ENCODE data around the gene PSMD12. TPM values are rescaled to one million over a fixed set of nuclear protein-coding genes. Genes with fewer than 3 reads are reported as not detected.
"Not testable (repeated sequence)": the region's sequence is repeated elsewhere in the genome, so short reads cannot be mapped to it uniquely, and the experiment has no call there.

PSMD12 gene
- total RNA-seq, 1 donor from 2014 or later, result 43.8 TPM

DNA sequence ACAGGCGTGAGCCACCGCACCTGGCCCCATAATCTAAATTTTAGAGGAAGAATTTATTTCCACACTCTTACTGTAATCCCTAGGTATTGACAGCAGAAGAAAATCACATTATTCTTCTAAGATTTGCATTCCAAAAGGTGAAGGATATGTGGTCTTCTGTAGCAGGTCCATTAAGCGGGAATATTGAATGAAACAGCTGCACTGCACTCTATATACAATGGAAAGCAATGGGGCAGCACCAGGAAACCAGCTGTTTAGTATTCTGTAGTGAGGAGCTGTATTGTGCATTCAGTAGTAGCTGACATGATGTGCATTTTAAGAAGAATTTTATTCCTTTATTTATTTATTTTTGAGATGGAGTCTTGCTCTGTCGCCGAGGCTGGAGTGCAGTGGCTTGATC lies 49.6 kb downstream of the PSMD12 start:
- no peak overlapping the region for H3K27ac ChIP-seq
- H3K27me3 ChIP-seq, result no peaks in the 10 kb centered on the region
- no peak for ATAC-seq
- TF ChIP-seq, protein P1, sequence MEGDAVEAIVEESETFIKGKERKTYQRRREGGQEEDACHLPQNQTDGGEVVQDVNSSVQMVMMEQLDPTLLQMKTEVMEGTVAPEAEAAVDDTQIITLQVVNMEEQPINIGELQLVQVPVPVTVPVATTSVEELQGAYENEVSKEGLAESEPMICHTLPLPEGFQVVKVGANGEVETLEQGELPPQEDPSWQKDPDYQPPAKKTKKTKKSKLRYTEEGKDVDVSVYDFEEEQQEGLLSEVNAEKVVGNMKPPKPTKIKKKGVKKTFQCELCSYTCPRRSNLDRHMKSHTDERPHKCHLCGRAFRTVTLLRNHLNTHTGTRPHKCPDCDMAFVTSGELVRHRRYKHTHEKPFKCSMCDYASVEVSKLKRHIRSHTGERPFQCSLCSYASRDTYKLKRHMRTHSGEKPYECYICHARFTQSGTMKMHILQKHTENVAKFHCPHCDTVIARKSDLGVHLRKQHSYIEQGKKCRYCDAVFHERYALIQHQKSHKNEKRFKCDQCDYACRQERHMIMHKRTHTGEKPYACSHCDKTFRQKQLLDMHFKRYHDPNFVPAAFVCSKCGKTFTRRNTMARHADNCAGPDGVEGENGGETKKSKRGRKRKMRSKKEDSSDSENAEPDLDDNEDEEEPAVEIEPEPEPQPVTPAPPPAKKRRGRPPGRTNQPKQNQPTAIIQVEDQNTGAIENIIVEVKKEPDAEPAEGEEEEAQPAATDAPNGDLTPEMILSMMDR (IDR thresholded peaks at IDR 0.05), result no peak
- peaks cover 4% of the 10 kb centered on the region for H3K4me1 ChIP-seq
- H3K36me3 ChIP-seq, result no peaks in the 10 kb centered on the region
- no peak overlapping the region for H3K4me3 ChIP-seq
- no peak for DNase-seq
- intact Hi-C loops (cut with DNase I), result no loop called here
- H3K9me3 ChIP-seq, result no peaks in the 10 kb centered on the region

DNA sequence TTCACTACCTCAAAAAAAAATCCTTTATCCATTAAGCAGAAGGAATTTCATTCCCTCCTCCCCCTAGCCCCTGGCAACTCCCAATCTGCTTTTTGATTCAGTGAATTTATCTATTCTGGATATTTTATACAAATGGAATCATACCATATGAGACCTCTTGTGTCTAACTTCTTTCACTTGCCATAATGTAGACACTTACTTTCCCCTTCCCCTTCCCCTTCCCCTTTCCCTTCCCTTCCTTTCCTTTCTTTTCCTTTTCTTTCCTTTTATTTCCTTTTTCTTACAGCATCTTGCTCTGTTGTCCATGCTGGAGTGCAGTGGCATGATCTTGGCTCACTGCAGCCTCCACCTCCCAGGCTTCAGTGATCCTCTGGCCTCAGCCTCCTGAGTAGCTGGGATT lies 50.5 kb downstream of the PSMD12 start:
- Histone ChIP-seq H3K4me1 (peaks cover 4% of the 10 kb centered on the region), H3K27me3 (no peaks in the 10 kb centered on the region), H3K36me3 (no peaks in the 10 kb centered on the region), H3K9me3 (no peaks in the 10 kb centered on the region), H3K4me3 (no peak overlapping the region), H3K27ac (no peak overlapping the region)
- TF ChIP-seq, protein P1 (IDR thresholded peaks at IDR 0.05), result no peak
- ATAC-seq (no peak), DNase-seq (no peak)
- intact Hi-C loops (cut with DNase I), result no loop called here

- DNase-seq, result no peak
- intact Hi-C loops (cut with DNase I), result no loop called here
Observed at GRCh38 chr17:67312265-67312664, 54.1 kb downstream of the PSMD12 start.

GRCh38 chr17:67311575-67311974 lies 54.8 kb downstream of the PSMD12 start:
- DNase-seq (no peak), ATAC-seq (no peak)

More at GRCh38 chr17:67312265-67312664, 54.1 kb downstream of the PSMD12 start:
- Histone ChIP-seq H3K27me3 (no peaks in the 10 kb centered on the region), H3K4me3 (no peak overlapping the region), H3K4me1 (peaks cover 4% of the 10 kb centered on the region), H3K36me3 (no peaks in the 10 kb centered on the region), H3K9me3 (no peaks in the 10 kb centered on the region), H3K27ac (peak overlapping the region; percentile 17)
- peak; percentile 75 for ATAC-seq
- TF ChIP-seq, protein P1 (IDR thresholded peaks at IDR 0.05), result no peak

GRCh38 chr17:67310406-67310805 lies 56.0 kb downstream of the PSMD12 start:
- no peaks in the 10 kb centered on the region for H3K36me3 ChIP-seq
- TF ChIP-seq, protein P1 (IDR thresholded peaks at IDR 0.05), result no peak

More at GRCh38 chr17:67311575-67311974, 54.8 kb downstream of the PSMD12 start:
- H3K4me1 ChIP-seq, result peaks cover 4% of the 10 kb centered on the region
- H3K9me3 ChIP-seq, result no peaks in the 10 kb centered on the region
- no peaks in the 10 kb centered on the region for H3K36me3 ChIP-seq
- TF ChIP-seq, protein P1 (IDR thresholded peaks at IDR 0.05), result no peak
- H3K27me3 ChIP-seq, result no peaks in the 10 kb centered on the region
- no peak overlapping the region for H3K4me3 ChIP-seq
- H3K27ac ChIP-seq, result no peak overlapping the region
- intact Hi-C loops (cut with DNase I), result no loop called here

DNA sequence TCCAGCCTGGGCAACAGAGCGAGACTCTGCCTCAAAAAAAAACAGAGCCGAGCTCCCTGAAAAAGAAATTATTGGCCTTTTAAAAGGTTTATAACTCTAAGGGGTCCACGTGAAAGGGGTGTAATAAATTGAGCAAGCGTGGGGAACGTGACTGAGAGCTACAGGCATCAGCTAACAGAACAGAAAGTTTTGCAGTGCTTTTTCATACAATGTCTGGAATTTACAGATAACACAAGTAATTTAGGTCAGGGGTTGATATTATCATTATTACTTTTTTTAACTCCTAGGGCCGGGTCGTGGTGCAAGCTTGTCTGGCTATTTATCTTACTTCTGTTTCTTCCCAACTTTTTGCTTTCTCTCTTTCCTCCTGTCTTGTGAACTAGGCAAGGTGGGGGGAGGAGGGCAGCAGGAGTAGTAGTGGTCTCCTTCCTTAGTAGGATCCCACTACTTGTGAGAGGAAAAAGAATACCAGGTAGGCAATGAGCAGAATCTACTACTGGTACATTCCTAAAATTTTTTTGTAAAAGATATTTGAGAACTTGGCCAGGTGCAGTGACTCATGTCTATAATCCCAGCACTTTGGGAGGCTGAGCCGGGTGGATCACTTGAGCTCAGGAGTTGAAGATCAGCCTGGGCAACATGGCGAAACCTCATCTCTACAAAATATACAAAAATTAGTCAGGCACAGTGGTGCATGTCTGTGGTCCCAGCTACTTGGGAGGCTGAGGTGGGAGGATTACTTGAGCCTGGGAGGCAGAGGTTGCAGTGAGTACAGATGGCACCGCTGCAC lies 60.7 kb downstream of the PSMD12 start:
- H3K4me1 ChIP-seq; intact Hi-C loops (cut with DNase I); ATAC-seq; H3K4me3 ChIP-seq; H3K27ac ChIP-seq; H3K36me3 ChIP-seq; H3K27me3 ChIP-seq; H3K9me3 ChIP-seq; DNase-seq: not testable (repeated sequence)

More at GRCh38 chr17:67310406-67310805, 56.0 kb downstream of the PSMD12 start:
- no peaks in the 10 kb centered on the region for H3K9me3 ChIP-seq
- DNase-seq (no peak), ATAC-seq (no peak)
- intact Hi-C loops (cut with DNase I), result no loop called here
- peaks cover 4% of the 10 kb centered on the region for H3K4me1 ChIP-seq
- no peaks in the 10 kb centered on the region for H3K27me3 ChIP-seq
- H3K27ac ChIP-seq, result no peak overlapping the region
- H3K4me3 ChIP-seq, result no peak overlapping the region

Measured in upper lobe of right lung (tissue), 1 donor.